GM12864 (cell line): Measurements from ENCODE around the gene SOX6.

ENCODE experiments used
- DNase-seq: peaks from one replicate; pipeline ENCODE4 v3.0.0-alpha.2; 2011; ENCODE audit warnings: low read depth
- H3K4me3 ChIP-seq: 2 replicates; pipeline ENCODE4 v1.5.1; 2011; ENCODE audit warnings: mild to moderate bottlenecking, low read depth, low read length, control low read depth
- TF ChIP-seq, protein P1 (sequence below): IDR thresholded peaks from 2 replicates; pipeline ENCODE4 v1.5.1; 2011; ENCODE audit warnings: low read depth, mild to moderate bottlenecking, moderate library complexity, low read length, control low read depth, inconsistent platforms; ENCODE audit errors: missing control alignments

SOX6 gene

GRCh38 chr11:16177688-16178087, 178.7 kb downstream of the SOX6 start:
- TF ChIP-seq, protein P1, sequence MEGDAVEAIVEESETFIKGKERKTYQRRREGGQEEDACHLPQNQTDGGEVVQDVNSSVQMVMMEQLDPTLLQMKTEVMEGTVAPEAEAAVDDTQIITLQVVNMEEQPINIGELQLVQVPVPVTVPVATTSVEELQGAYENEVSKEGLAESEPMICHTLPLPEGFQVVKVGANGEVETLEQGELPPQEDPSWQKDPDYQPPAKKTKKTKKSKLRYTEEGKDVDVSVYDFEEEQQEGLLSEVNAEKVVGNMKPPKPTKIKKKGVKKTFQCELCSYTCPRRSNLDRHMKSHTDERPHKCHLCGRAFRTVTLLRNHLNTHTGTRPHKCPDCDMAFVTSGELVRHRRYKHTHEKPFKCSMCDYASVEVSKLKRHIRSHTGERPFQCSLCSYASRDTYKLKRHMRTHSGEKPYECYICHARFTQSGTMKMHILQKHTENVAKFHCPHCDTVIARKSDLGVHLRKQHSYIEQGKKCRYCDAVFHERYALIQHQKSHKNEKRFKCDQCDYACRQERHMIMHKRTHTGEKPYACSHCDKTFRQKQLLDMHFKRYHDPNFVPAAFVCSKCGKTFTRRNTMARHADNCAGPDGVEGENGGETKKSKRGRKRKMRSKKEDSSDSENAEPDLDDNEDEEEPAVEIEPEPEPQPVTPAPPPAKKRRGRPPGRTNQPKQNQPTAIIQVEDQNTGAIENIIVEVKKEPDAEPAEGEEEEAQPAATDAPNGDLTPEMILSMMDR, result no peak
- no peak for DNase-seq
- H3K4me3 ChIP-seq, result no peak overlapping the region

- H3K4me3 ChIP-seq, result no peak overlapping the region
- TF ChIP-seq, protein P1, result no peak
- no peak for DNase-seq
Measured at GRCh38 chr11:16173798-16174197, 182.5 kb downstream of the SOX6 start.

- no peak overlapping the region for H3K4me3 ChIP-seq
- no peak for DNase-seq
- TF ChIP-seq, protein P1, result no peak
Measured at GRCh38 chr11:16171882-16172281, 184.5 kb downstream of the SOX6 start.

DNA sequence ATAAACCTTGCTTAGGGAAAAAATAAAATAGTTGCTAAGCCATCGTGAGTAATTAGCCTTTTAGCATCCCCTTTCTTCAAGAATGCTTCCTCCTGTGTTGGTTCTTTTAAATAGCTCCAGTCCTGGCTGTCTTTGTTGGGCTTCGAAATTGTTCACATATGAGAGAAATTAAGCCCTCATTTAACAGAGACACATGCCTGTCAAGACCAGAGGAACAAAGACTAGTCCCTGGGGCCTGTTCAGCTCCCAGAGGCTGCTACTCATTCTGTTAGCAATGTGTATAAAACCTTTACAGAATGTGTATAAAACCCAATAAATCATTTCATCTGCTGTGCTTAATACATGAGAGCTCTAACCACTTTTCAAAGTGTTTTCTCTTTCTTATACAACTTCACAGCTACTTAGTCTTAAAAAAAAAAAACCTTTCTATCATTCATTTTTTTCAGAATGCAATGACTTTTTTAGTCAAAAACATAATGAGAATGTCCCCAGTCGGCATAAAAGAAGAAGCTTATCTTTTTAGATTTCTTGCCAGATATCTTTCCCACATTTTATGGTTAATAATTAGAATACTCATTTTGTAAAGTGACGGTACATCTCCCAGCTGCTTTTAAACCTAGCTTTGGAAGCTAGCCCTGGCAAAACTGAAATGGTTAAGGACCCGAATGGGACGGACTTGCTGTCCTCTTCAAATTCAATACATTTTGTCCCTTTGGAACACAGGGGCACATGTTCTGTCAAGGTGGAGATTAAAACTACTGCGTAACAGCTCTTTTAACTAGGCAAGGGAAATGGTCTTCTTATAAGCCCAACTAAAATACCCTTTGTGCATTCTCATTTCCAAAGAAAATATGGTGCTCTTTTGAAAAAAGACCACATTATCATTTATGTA, 186.1 kb downstream of the SOX6 start:
- no peak overlapping the region for H3K4me3 ChIP-seq
- DNase-seq, result no peak
- TF ChIP-seq, protein P1, result no peak

DNA sequence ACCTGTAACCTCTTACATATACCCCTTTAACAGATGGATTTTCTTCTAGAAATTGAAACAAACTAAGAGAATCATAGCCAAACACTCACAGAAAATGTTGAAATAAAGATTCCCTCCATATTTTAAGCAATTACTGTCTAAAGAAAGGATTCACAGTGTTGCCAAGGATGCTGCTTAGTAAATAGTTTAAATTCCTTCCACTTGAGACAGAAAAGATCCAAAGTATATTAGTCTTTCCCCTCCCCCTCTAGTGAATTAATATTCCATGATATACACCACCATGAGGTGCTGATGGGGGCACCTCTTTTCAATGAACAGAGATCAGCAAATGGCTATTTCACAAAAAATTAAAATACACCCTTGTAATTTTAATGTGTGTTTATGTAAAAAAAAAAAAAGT, 186.8 kb downstream of the SOX6 start:
- TF ChIP-seq, protein P1, result no peak
- DNase-seq, result no peak
- H3K4me3 ChIP-seq, result no peak overlapping the region

GRCh38 chr11:16167706-16168487, 188.4 kb downstream of the SOX6 start:
- H3K4me3 ChIP-seq, result no peak overlapping the region
- TF ChIP-seq, protein P1, result no peak
- no peak for DNase-seq

DNA sequence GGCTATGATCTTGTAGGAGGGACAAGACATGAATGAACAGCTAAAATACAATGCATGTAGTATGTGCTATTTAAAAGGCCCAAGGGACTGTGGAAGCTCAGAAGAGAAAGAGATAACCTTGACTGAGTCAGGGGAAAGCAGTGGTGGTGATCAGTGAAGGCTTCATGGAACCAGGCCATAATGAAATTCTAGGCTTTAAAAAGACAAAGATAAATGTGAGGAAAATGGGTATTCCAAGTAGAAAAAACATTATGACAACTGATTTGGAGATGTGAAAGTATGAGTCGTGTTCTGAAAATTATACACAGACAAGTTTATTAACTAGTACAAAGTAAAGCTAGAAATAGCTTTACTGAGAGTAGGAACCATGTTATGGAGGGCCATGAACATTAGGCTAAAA, 189.8 kb downstream of the SOX6 start:
- TF ChIP-seq, protein P1, result no peak
- no peak overlapping the region for H3K4me3 ChIP-seq
- DNase-seq, result no peak
